ENCODE data around the gene NOM1.
"Not testable (repeated sequence)": the region's sequence is repeated elsewhere in the genome, so short reads cannot be mapped to it uniquely, and the experiment has no call there.

NOM1 gene

DNA sequence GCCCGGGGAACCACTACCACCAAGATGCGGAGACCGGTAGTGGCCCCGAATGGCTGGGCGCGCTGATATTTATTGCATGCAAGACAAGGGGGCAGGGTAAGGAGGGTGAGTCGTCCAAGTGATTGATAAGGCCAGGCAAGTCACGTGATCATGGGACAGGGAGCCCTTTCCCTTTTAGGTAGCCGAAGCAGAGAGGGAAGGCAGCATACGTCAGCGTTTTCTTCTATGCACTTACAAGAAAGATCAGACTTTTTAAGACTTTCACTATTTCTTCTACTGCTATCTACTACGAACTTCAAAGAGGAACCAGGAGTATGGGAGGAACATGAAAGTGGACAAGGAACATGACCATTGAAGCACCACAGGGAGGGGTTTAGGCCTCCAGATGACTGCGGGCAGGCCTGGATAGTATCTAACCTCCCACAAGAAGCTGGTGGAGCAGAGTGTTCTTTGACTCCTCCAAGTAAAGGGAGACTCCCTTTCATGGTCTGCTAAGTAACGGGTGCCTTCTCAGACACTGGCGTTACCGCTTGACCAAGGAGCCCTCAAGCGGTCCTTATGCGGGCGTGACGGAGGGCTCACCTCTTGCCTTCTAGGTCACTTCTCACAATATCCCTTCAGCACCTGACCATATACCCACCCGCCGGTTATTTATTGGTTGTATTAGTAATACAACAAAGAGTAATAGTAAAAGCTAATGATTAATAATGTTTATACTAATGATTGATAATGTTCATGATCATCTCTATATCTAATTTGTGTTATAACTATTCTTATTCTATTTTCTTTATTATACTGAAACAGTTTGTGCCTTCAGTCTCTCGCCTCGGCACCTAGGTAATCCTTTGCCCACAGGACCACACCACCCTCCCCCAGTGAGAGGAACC is 28.8 kb upstream of the NOM1 start:
- not testable (repeated sequence) for H3K9me3 ChIP-seq (ENCODE audit: control insufficient read depth, low read length)

DNA sequence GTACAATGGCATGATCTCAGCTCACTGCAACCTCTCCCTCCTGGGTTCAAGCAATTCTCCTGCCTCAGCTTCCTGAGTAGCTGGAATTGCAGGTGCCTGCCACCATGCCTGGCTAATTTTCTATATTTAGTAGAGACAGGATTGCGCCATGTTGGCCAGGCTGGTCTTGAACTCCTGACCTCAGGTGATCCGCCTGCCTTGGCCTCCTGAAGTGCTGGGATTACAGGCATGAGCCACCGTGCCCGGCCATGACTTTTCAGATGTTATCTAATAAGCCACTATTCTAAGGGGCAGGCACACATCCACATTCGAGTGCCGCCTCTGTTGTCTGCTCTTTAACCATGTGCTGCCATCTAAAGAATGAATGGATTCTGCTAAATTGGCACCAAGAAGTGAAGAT is 27.2 kb upstream of the NOM1 start:
- WGBS, 2 experiments, result 92 to 93% methylated on average over 6 of the region's 6 CpGs
- not testable (repeated sequence) for H3K36me3 ChIP-seq (ENCODE audit: control insufficient read depth, insufficient read depth, low read length); H3K27ac ChIP-seq (ENCODE audit: insufficient read depth, low read depth, low read length, poor library complexity, severe bottlenecking); H3K4me1 ChIP-seq (ENCODE audit: control insufficient read depth, insufficient read depth, low read length); H3K9me3 ChIP-seq (ENCODE audit: control insufficient read depth, low read length); H3K4me3 ChIP-seq (ENCODE audit: insufficient read depth, low read depth, low read length); H3K27me3 ChIP-seq (ENCODE audit: control insufficient read depth, insufficient read depth, low read length, poor library complexity, severe bottlenecking)

More for the DNA sequence above, 28.8 kb upstream of the NOM1 start:
- H3K27ac ChIP-seq (ENCODE audit: insufficient read depth, low read depth, low read length, poor library complexity, severe bottlenecking); H3K36me3 ChIP-seq (ENCODE audit: control insufficient read depth, insufficient read depth, low read length); H3K4me1 ChIP-seq (ENCODE audit: control insufficient read depth, insufficient read depth, low read length); H3K27me3 ChIP-seq (ENCODE audit: control insufficient read depth, insufficient read depth, low read length, poor library complexity, severe bottlenecking); H3K4me3 ChIP-seq (ENCODE audit: insufficient read depth, low read depth, low read length): not testable (repeated sequence)
- WGBS, 2 experiments, result 93 to 94% methylated on average over 22 of the region's 24 CpGs

- not testable (repeated sequence) for H3K27ac ChIP-seq (ENCODE audit: insufficient read depth, low read depth, low read length, poor library complexity, severe bottlenecking); H3K27me3 ChIP-seq (ENCODE audit: control insufficient read depth, insufficient read depth, low read length, poor library complexity, severe bottlenecking); H3K36me3 ChIP-seq (ENCODE audit: control insufficient read depth, insufficient read depth, low read length); H3K4me3 ChIP-seq (ENCODE audit: insufficient read depth, low read depth, low read length); H3K4me1 ChIP-seq (ENCODE audit: control insufficient read depth, insufficient read depth, low read length); H3K9me3 ChIP-seq (ENCODE audit: control insufficient read depth, low read length)
- WGBS, 2 experiments, result 91 to 92% methylated on average over 12 of the region's 12 CpGs
Measured at GRCh38 chr7:156925821-156926220, 23.7 kb upstream of the NOM1 start.

DNA sequence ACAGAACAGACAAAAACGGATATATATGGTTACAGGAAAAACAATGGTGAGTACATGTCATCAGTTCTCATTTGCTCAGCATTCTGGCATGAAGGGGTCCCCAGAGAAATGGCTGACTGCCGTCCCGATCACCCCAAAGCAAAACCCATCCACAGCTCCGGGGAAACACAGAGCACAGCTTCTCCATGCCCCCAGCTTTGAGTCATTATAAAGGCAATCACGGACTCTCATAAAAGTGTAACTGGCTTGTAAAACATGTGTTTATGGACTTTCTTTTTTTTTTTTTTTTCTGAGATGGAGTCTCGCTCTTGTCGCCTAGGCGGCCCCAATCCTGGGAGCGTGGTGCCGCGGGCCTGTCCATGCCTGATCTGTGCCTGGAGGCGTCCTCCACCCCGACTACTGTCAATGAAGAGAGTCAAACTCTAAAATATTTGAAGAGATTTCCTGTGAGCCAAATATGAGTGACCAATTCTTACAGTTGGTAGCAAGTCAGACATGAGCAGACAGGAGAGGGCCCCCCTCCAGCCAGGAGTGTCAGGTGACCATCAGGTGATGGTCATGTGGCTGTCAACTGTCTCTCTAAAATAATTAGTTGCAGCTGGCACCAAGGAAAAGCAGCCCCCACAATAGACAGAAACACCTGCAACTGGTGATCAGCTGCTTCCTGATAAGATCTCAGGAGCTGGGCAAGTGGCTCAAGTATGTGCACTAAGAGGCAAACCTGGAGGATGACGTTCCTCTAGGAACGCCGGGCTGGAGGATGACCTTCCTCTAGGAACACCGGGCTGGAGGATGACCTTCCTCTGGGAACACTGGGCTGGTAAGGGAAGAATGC is 21.7 kb upstream of the NOM1 start:
- Histone ChIP-seq H3K27ac (ENCODE audit: insufficient read depth, low read depth, low read length, poor library complexity, severe bottlenecking) (no peak overlapping the region), H3K27me3 (ENCODE audit: control insufficient read depth, insufficient read depth, low read length, poor library complexity, severe bottlenecking) (no peaks in the 10 kb centered on the region), H3K9me3 (ENCODE audit: control insufficient read depth, low read length) (no peaks in the 10 kb centered on the region), H3K36me3 (ENCODE audit: control insufficient read depth, insufficient read depth, low read length) (no peaks in the 10 kb centered on the region), H3K4me1 (ENCODE audit: control insufficient read depth, insufficient read depth, low read length) (no peaks in the 10 kb centered on the region), H3K4me3 (ENCODE audit: insufficient read depth, low read depth, low read length) (no peak overlapping the region)
- 89 to 92% methylated on average over 17 of the region's 17 CpGs for WGBS, 2 experiments

GRCh38 chr7:156928406-156928747 is 21.1 kb upstream of the NOM1 start:
- H3K4me1 ChIP-seq (ENCODE audit: control insufficient read depth, insufficient read depth, low read length), result no peaks in the 10 kb centered on the region
- H3K27me3 ChIP-seq (ENCODE audit: control insufficient read depth, insufficient read depth, low read length, poor library complexity, severe bottlenecking), result no peaks in the 10 kb centered on the region
- H3K9me3 ChIP-seq (ENCODE audit: control insufficient read depth, low read length), result no peaks in the 10 kb centered on the region
- no peak overlapping the region for H3K4me3 ChIP-seq (ENCODE audit: insufficient read depth, low read depth, low read length)
- no peak overlapping the region for H3K27ac ChIP-seq (ENCODE audit: insufficient read depth, low read depth, low read length, poor library complexity, severe bottlenecking)
- 93 to 94% methylated on average over 5 of the region's 5 CpGs for WGBS, 2 experiments
- H3K36me3 ChIP-seq (ENCODE audit: control insufficient read depth, insufficient read depth, low read length), result no peaks in the 10 kb centered on the region

GRCh38 chr7:156929789-156930539 is 19.5 kb upstream of the NOM1 start:
- Histone ChIP-seq H3K36me3 (ENCODE audit: control insufficient read depth, insufficient read depth, low read length) (no peaks in the 10 kb centered on the region), H3K4me3 (ENCODE audit: insufficient read depth, low read depth, low read length) (no peak overlapping the region), H3K27ac (ENCODE audit: insufficient read depth, low read depth, low read length, poor library complexity, severe bottlenecking) (no peak overlapping the region), H3K9me3 (ENCODE audit: control insufficient read depth, low read length) (no peaks in the 10 kb centered on the region), H3K27me3 (ENCODE audit: control insufficient read depth, insufficient read depth, low read length, poor library complexity, severe bottlenecking) (no peaks in the 10 kb centered on the region), H3K4me1 (ENCODE audit: control insufficient read depth, insufficient read depth, low read length) (no peaks in the 10 kb centered on the region)
- WGBS, 2 experiments, result 74% methylated on average over 16 of the region's 16 CpGs

DNA sequence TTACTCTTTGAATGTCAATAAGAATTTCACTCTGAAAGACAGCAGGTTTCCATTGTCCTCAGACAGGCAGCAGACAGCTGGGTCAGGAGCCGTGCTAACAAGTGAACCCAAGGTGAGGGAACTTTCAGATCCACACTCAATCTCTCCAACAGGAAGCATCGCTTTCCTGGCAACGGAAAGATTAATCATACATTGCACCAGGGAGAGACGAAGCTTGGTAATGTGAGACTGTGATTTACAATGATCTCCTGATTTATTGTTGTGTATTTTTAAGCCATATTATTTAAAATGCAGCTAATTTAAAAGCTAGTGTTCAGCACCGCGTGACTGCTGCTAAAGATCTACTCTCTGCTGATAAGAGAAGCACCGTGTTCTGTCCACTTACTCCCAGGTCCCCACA is 17.5 kb upstream of the NOM1 start:
- WGBS, 2 experiments, result 76 to 77% methylated on average over 5 to 7 of the region's 7 CpGs
- no peaks in the 10 kb centered on the region for H3K27me3 ChIP-seq (ENCODE audit: control insufficient read depth, insufficient read depth, low read length, poor library complexity, severe bottlenecking)
- no peaks in the 10 kb centered on the region for H3K36me3 ChIP-seq (ENCODE audit: control insufficient read depth, insufficient read depth, low read length)
- H3K27ac ChIP-seq (ENCODE audit: insufficient read depth, low read depth, low read length, poor library complexity, severe bottlenecking), result no peak overlapping the region
- H3K4me3 ChIP-seq (ENCODE audit: insufficient read depth, low read depth, low read length), result no peak overlapping the region
- H3K9me3 ChIP-seq (ENCODE audit: control insufficient read depth, low read length), result no peaks in the 10 kb centered on the region
- no peaks in the 10 kb centered on the region for H3K4me1 ChIP-seq (ENCODE audit: control insufficient read depth, insufficient read depth, low read length)

- no peaks in the 10 kb centered on the region for H3K9me3 ChIP-seq (ENCODE audit: control insufficient read depth, low read length)
- H3K36me3 ChIP-seq (ENCODE audit: control insufficient read depth, insufficient read depth, low read length), result no peaks in the 10 kb centered on the region
- H3K4me3 ChIP-seq (ENCODE audit: insufficient read depth, low read depth, low read length), result no peak overlapping the region
- H3K27me3 ChIP-seq (ENCODE audit: control insufficient read depth, insufficient read depth, low read length, poor library complexity, severe bottlenecking), result no peaks in the 10 kb centered on the region
- WGBS, 2 experiments, result 87 to 90% methylated on average over 7 of the region's 7 CpGs
- H3K4me1 ChIP-seq (ENCODE audit: control insufficient read depth, insufficient read depth, low read length), result no peaks in the 10 kb centered on the region
- H3K27ac ChIP-seq (ENCODE audit: insufficient read depth, low read depth, low read length, poor library complexity, severe bottlenecking), result no peak overlapping the region
Measured at GRCh38 chr7:156935250-156935649, 14.3 kb upstream of the NOM1 start.

- H3K4me3 ChIP-seq (ENCODE audit: insufficient read depth, low read depth, low read length); H3K36me3 ChIP-seq (ENCODE audit: control insufficient read depth, insufficient read depth, low read length); H3K27ac ChIP-seq (ENCODE audit: insufficient read depth, low read depth, low read length, poor library complexity, severe bottlenecking); H3K9me3 ChIP-seq (ENCODE audit: control insufficient read depth, low read length); H3K4me1 ChIP-seq (ENCODE audit: control insufficient read depth, insufficient read depth, low read length); H3K27me3 ChIP-seq (ENCODE audit: control insufficient read depth, insufficient read depth, low read length, poor library complexity, severe bottlenecking): not testable (repeated sequence)
- 91 to 97% methylated on average over 3 of the region's 3 CpGs for WGBS, 2 experiments
Measured at GRCh38 chr7:156936766-156937165, 12.7 kb upstream of the NOM1 start.

Measured in ectodermal cell (in vitro differentiated cells).